GM10266 (cell line): ENCODE results near the gene TMEM191C.

Experiments used
- DNase-seq: peaks from one replicate; pipeline ENCODE4 v3.0.0; 2012; ENCODE audit errors: extremely low spot score
- CTCF ChIP-seq: IDR thresholded peaks from 2 replicates; pipeline ENCODE4 v1.5.1; 2012; ENCODE audit warnings: mild to moderate bottlenecking, low read depth; ENCODE audit not compliant: control insufficient read depth, insufficient read depth; ENCODE audit errors: missing control alignments

The TMEM191C gene

DNA sequence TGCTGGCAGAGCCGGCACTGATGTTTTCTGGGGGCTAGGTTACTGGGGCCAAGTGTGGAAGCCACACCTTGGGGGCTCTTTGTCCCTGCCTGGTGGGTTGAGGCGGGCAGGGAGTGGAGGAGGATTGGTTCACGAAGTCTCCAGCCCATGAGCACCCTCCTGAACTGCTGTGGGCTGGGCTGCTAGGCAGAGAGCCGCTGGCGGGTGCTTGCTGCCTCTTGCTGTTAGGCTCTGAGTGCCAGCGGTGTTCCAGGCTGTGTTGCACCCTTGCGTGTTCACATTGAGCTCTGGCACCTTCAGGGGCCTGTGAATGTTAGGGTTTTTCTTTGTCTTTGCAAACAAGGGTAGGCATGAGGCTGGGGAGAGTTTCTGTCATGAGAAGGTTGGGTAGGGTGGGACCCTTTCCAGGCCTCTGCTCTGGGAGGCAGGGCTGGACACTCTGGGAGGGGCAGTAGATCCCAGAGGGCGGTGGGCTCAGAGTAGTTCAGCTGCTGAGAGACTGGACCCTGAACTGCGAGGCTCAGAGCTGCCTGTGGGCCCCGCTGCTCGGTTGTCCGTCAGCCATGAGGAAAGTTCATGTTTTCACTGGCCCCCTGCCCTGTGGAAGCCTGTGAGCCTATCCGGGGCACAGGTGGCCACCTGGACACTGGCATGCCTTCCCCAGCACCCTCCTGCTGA lies 24.0 kb upstream of the TMEM191C start:
- TF ChIP-seq CTCF: no peak
- DNase-seq: no peak

DNA sequence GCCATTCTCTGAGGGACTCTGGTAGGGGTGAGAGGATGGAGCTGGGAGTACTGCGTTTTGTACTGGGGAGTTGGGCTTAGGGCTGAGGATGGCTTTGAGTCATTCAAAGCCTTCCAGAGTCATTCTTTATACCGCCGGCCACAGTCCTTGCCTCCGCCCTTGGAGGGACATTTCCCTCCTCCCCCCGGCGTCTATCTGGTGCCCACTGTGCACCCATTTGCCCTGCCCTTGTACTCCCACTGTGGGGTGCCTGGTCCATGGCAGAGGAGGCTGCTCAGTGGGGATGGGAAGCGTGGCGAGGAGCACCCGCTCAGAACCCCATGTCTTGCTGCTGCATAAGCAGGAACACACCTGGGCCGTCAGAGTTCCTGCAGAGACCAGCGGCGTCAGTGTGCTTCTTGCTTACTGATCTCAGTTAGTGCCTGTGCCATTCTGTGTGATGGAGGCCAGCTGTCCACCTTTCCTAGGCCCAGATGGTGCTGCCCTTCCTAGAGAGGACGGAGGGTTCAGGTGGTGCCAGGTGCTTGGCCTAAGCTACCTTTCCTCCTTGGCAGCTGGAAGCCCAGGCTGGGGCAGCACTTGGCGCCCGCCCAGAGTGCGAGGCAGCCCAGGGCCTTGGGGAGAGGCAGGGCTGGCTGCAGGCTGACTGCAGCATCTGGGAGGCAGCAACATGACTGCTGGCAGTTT lies 23.3 kb upstream of the TMEM191C start:
- no peak for DNase-seq
- no peak for TF ChIP-seq CTCF

GRCh38 chr22:21444701-21445436 lies 22.3 kb upstream of the TMEM191C start:
- DNase-seq: no peak
- no peak for TF ChIP-seq CTCF

- no peak for TF ChIP-seq CTCF
- DNase-seq: no peak
Measured at GRCh38 chr22:21445437-21446127, 21.6 kb upstream of the TMEM191C start.

GRCh38 chr22:21446128-21446826 lies 20.9 kb upstream of the TMEM191C start:
- no peak for TF ChIP-seq CTCF
- no peak for DNase-seq

GRCh38 chr22:21446827-21447690 lies 20.1 kb upstream of the TMEM191C start:
- no peak for DNase-seq
- TF ChIP-seq CTCF: no peak
